NCI-H345 treated with DMSO at 0.1 percent for 48 hours (cell line): Measurements from ENCODE around the gene CAMK2N1.

Source experiments
- DNase-seq: peaks from one replicate; lab custom pipeline; 2025; ENCODE audit not compliant: unreplicated experiment; lab: John Stamatoyannopoulos, UW

CAMK2N1 gene

DNA sequence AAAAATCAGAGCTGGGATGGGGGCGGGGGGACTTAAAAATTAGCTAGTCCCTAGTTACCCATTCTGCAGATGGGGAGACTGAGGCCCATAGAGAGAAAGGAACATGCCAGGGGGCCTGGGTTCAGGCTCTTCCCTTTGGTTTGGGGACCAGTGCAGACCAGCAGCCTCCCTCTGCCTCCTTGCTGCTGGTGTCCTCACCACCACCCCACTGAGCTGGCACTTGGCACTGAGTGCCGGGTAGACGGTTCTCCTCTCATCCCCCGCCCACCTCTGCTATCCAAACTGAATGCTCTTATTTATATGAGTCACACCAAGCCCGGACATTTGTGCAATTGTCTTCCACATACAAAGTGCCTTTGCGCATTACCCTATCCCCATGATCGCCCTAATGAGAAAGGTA is 39.2 kb downstream of the CAMK2N1 start:
- no peak for DNase-seq

- no peak for DNase-seq
These were observed 40.1 kb downstream of the CAMK2N1 start for GRCh38 chr1:20445956-20446355.

DNA sequence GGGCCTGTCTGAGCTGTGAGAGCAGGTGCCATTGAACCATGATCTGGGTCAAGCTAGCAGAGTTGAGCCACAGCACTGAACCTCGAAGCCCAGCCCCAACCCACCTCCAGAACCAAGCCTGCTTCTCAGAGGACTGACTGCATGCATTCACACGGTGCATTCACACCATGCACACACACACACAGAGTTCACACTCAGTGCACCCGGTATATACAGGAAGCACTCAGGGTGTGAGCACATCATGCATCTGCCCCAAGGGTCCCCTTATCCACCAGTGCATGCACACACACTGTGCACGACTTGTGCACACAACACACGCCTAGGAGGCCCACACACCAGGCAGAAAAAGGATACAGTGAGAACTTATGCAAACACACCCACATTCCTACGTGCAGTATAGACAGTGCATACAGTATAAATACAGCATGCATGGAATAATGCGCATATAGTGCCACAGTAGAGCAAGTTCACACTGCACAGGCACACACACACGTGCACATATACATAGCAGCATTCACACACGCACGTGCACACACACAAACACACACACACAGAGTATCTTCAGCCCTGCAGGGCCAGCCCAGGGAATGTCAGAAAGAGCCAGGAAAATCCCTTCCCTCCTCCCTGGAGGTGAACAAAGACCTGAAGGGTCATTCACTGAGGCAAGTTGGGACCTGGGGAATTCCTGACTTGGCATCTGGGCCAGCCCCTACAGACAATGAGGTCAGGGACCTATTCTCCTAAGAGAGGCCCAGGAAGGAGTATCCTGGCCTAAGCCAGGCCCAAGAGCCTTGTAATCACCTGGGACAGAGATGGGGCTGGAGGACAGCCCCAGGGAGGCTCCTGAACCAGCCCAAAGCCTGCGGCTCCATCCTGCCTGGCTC is 42.1 kb downstream of the CAMK2N1 start:
- no peak for DNase-seq

DNA sequence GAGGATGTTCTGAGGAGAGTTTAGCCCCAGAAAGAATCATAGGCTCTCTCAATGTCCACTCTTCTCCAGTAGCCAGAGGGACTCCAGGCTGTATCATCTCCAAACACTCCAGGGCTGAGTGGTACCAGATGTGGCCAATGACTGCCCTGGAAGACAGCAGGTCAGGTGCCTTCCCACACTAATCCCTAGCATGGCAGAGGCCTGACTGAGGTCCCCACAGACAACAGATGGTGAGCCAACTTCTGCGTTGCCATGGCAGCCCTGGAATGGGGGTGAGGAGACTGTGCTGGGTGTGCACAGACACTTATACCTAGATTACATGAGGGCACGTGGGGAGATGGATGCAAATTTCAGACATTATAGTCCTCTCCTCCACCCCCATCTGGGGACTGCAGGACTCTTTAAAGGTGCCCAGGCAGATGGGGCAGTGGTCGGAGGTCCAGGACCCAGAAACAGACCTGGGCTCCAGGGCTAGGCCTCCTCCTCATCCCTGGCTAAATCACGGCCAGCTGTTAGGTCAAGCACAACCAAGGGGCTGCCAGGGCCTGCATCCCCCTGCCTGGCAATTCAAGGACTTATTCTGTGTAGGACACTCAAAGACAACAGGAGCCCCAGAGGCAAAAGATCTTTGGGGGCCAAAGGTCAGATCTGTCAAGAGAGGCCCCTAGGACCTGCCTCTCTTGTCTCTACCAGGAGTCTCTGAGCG is 42.9 kb downstream of the CAMK2N1 start:
- no peak for DNase-seq

DNA sequence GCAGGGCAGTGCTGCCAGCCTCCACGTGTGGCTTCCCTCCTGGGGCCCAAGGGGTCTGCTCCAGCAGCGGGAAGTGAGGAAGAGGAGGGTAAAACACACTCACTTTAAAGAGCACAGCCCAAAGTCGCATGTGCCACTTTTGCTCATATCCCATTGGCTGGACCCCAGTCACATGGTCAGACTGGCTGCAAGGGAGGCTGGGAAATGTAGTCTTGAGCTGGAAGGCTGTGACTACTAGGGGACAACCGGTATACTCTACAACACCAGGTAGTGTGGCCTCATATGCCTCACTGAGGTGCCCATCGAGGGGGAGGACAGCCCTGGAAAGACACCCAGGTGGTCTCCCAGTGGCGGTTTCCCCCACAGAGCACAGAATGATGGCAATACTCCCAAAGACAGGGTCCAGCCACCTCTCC is 45.2 kb downstream of the CAMK2N1 start:
- no peak for DNase-seq

- no peak for DNase-seq
These were observed 46.7 kb downstream of the CAMK2N1 start for GRCh38 chr1:20439282-20439681.

DNA sequence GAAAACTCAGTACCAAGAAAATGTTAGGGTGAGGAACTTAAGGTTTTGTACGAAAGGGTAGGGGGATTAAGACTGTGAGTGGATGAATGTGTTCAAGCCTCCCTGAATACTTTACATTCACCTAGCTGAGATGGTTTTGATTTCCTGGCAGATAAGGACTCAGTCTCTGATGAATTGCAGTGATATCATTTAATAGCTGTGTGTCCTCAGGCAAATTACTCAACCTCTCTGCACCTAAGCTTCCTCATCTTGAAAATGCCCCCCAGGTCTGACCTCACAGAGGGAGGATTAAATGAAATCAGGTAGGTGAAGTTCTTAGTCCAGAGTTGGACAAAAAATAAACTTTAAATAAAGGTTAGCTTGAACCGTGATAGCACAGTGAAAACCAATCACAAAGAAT is 48.4 kb downstream of the CAMK2N1 start:
- no peak for DNase-seq

DNA sequence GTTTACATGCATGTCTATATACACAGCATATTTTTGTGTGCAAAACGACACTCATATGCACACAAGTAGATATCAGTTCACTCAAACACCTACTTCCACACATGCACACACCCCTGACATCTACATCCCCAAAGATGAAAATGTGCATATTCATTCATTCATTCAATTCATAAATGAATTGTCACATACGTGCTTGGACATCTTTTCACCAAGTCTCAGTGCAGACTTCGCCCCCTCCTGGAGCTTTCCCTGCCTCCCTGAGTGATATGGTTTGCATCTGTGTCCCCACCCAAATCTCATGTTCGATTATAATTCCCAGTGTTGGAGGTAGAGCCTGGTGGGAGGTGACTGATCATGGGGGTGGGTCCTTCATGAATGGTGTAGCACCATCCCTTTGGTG is 53.1 kb downstream of the CAMK2N1 start:
- DNase-seq, result no peak
